ENCODE results near the gene LASP1NB.

The LASP1NB gene

GRCh38 chr17:38914741-38915638 is 10.4 kb upstream of the LASP1NB start (continued):
- no peak for TF ChIP-seq ZNF704 (CRISPR knock-in tag; IDR thresholded peaks at IDR 0.05; ENCODE audit: borderline replicate concordance)
- TF ChIP-seq PRDM4 (CRISPR knock-in tag; IDR thresholded peaks at IDR 0.05; ENCODE audit: borderline replicate concordance): no peak
- TF ChIP-seq ZFP36 (IDR thresholded peaks at IDR 0.05; ENCODE audit: borderline replicate concordance, low read depth, low read length, partially characterized antibody): no peak
- TF ChIP-seq BRF2 (CRISPR knock-in tag; IDR thresholded peaks at IDR 0.05): no peak
- TF ChIP-seq IKZF1 (IDR thresholded peaks at IDR 0.05): no peak
- no peak for TF ChIP-seq ZNF558 (CRISPR knock-in tag; IDR thresholded peaks at IDR 0.05; ENCODE audit: borderline replicate concordance)
- TF ChIP-seq DZIP1 (CRISPR knock-in tag; IDR thresholded peaks at IDR 0.05): no peak
- TF ChIP-seq TBL1XR1 (IDR thresholded peaks at IDR 0.05; ENCODE audit: borderline replicate concordance, low read length, partially characterized antibody): no peak
- TF ChIP-seq HOXA5 (CRISPR knock-in tag; IDR thresholded peaks at IDR 0.05): no peak
- TF ChIP-seq SMYD3 (CRISPR knock-in tag; IDR thresholded peaks at IDR 0.05): no peak
- TF ChIP-seq ARHGAP35 (CRISPR knock-in tag; IDR thresholded peaks at IDR 0.05; ENCODE audit: borderline replicate concordance): no peak
- TF ChIP-seq ZNF230 (CRISPR knock-in tag; IDR thresholded peaks at IDR 0.05): no peak
- TF ChIP-seq SMARCE1 (IDR thresholded peaks at IDR 0.05; ENCODE audit: borderline replicate concordance): no peak
- no peak; the same call in 1 of the 2 replicates for TF ChIP-seq ZSCAN21 (CRISPR knock-in tag; IDR thresholded peaks at IDR 0.05; ENCODE audit: borderline replicate concordance)
- peak; percentile 48; the same call in 1 of the 2 replicates for TF ChIP-seq RARA (CRISPR knock-in tag; IDR thresholded peaks at IDR 0.05)
- no peak for TF ChIP-seq ZFP62 (CRISPR knock-in tag; IDR thresholded peaks at IDR 0.05)
- no peak for TF ChIP-seq TRIM24 (CRISPR knock-in tag; IDR thresholded peaks at IDR 0.05)
- TF ChIP-seq TMF1 (CRISPR knock-in tag; IDR thresholded peaks at IDR 0.05; ENCODE audit: low read depth): no peak

All from HepG2 (cell line).